Measurements from ENCODE around the gene COX8A. TPM values are rescaled to one million over a fixed set of nuclear protein-coding genes. Genes with fewer than 3 reads are reported as not detected.
A peak's percentile ranks its signal among the peaks of the same experiment; 100 is the strongest.
"Not testable (repeated sequence)": the region's sequence is repeated elsewhere in the genome, so short reads cannot be mapped to it uniquely, and the experiment has no call there.

Gene COX8A
- 745 and 794 TPM in 2 replicates for total RNA-seq (2014; rRNA removed; shearing (Covaris generic))

DNA sequence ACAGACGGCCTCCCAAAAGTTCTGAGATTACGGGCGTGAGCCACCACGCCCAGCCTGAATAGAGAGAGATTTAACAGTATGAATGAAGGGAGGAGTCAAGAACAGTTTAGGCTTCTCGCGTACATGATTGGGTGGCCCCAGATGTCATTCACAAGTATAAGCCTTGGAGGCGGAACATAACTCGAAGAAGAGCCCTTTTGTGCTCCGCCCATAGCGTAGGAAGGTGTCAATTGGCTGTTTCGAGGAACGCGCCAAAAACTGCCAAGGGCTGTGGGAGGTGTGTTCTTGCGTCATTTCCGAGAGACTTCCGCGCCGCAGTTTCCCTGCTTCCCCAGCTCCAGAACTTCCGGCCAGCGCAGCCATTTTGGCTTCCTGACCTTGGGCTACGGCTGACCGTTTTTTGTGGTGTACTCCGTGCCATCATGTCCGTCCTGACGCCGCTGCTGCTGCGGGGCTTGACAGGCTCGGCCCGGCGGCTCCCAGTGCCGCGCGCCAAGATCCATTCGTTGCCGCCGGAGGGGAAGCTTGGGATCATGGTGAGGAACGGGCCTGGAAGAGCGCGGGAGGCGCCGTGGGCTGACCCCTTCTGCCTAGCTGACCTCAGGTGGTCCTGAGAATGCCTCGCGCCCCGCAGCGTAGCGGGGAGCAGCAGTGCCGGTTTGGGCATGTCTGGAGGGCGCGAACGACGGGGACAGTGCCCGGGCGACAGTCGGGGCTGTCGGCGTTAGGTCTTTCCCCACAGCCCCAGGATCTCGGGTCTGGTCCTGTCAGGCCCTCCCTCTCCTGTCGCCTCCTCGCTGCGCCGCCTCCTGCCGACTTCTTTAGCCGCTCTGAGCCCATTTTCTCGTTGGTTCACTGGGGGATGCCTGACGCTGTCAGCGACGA lies at the start of gene COX8A:
Gene COX8A (plus strand): TSS at position 362 of the 885 bp plus-strand sequence. CDS start 61 bp downstream, at position 423.
- DNase-seq (ENCODE audit: low spot score) = peak; percentile 100

DNA sequence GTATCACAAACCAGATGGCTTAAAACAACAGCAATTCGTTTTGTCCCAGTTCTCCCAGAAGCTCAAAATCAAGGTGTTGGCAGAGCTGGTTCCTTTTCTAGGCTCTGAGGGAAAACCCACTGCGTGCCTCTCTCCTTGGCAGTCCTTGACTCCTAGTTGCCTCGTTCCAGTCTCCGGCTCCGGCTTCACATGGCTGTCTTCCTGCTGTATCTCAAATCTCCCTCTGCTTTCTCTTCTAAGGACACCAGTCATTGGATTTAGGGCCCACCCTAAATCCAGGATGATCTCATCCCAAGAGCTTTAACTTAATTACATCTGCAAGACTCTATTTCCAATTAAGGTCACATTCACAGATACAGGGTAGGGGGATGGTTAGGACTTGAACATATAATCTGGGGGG lies 44.8 kb upstream of the COX8A start:
- DNase-seq (ENCODE audit: low spot score) = no peak

DNA sequence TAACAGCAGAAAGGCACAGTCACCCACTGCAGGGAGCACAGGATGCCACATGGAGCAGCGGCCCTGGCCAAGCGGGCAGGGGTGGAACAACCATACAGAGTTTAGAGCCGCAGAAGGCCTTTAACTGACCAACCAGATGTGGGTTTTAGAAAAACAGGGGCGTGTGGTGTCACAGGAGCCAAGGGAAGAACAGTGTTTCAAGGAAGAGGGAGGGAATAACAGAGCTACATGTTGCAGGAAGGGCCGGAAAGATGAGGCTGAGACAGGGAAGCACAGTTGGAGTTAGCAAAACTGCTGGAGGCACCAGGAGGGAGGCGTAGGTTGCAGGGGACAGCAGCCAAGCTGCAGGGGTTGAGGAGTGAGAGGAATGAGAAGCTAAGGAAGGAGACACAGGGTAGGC lies 43.4 kb upstream of the COX8A start:
- DNase-seq (ENCODE audit: low spot score) = no peak

- no peak for DNase-seq (ENCODE audit: low spot score)
These were observed 42.5 kb upstream of the COX8A start for GRCh38 chr11:63931876-63932275.

DNA sequence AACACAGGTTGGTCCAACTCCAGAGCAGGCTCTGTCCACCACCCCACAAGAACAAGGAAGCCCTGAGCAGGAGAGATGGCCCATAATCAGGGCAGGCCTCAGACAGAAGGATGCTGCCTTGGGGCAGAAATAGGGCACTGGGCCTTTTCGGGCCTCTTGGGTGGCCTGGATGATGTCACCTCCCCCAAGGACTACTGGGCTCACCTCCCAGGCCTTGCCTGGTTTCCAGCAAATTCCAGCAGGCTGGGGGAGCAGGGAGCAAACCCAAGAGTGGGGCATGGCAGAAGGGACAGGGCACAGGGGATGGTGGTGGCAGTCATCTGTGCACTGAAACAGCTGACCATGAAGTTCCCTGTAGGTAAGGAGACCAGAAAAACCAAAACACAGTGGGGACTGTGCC lies 41.0 kb upstream of the COX8A start:
- no peak for DNase-seq (ENCODE audit: low spot score)

DNA sequence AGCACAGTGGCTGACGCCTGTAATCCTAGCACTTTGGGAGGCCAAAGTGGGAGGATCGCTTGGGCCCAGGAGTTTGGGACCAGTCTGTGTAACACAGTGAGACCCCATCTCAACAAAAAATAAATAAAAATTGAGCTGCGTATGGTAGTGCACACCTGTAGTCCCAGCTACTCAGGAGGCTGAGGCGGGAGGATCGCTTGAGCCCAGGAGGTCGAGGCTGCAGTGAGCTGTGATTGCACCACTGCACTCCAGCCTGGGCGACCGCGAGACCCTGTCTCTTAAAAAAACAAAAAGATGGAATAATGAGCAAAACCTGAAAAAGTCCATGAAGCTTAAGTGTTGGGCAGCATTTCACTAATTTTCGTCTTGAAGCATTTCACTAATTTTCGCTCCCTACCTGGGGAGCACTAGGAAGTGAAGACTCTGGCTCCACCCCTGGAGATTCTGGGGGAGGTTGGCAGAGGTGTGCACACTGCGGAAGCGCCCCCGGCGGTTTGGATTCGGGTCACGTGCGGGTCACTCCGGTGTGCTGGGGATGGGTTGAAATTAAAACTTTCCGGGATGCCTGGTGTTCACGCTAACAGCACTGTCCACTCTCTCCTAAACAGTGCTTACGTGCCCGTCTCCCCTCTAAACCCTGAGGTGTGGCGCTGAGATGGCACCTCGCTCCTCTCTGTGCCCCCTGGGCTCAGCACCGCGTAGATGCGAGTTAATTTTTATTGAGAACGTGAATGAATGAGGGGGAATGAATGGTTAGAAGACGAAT lies 36.5 kb upstream of the COX8A start:
- no peak for DNase-seq (ENCODE audit: low spot score)

DNA sequence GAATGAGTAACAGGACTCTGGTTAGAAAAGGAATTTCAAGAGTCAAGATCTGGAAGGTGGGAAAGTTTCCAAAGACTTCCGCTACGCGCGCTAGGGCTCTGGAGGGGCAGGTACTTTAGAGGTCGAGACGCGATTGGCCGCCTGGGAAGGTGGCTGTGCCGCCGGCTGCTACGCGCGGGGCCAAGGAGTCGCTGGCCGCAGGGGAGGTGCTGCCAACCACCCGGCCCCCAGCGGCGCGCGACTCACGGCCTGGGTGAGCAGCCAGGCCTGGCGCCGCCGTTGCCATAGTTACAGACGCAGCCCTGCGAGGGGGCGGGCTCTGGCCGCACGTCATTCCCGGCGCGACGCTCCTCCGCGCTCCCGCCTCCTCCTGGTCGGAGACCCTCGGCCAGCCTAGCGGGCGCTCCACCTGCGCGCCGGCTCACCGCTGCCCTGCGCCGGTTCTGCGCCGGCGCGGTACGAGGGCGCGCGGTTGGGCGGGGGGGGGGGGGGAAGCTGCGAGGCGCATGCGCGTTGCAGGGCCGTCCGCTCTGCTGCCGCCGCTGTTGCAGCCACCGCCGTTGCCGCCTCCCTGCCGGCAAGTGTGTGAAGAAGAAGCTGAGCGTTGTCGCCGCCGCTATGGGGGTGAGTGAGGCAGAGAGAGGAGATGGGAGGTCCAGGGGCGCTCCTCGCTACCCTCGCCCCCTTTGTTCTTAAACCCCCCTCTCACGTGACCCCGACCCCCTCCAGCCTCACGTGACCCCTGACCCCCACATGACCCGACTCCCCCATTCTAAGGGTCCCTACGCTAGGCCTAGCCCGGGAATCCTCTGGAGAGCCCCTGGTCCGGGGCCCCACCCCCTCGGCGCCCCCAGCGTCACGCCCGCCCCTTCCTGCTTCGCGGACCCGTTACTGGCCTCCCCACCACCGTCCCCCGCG lies 35.7 kb upstream of the COX8A start, which contains the start of gene NAA40:
Gene NAA40 (plus strand): TSS at position 524 of the 918 bp plus-strand sequence. CDS start 95 bp downstream, at position 619.
- peak; percentile 95 for DNase-seq (ENCODE audit: low spot score)

GRCh38 chr11:63939397-63939891 lies 35.0 kb upstream of the COX8A start:
- DNase-seq (ENCODE audit: low spot score) = no peak

DNA sequence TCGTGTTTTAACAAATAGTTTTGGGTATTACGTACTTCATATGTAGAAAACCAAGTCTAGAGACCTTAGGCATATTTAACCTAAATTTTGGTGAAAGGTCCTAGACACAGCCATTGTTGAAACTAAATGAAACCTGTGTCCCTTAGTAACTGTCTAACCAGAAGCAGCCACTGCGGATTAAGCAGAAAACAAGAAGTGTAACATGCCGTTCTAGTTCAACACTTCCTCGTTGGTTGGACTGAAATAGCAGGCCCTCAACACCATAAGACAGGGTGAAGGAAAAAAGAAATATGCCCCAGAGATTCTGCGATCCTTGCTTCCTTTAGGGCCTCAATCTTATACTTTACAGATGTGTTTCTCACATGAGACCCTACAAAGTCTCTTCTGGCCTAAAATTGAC lies 33.6 kb upstream of the COX8A start:
- no peak for DNase-seq (ENCODE audit: low spot score)

- no peak for DNase-seq (ENCODE audit: low spot score)
These were observed 32.5 kb upstream of the COX8A start for GRCh38 chr11:63941901-63942300.

DNA sequence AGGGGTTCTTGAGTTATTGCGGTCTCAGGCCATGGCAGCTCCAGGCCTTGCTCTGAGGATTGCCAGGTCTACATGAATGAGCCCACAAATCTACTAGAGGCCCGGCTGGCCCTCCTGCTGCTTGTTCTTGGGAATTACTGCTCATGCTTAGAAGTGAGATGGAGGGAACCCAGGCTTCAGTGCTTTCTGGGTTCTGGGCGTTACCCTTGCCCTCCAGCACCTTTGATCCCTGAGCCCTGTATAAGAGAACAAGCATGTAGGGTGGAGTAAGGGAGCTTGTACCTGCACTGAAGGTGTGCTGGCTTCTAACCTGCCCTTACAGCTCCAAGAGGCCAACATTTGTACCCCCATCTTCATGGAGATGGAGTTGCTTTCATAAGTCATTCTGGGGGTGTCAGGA lies 31.6 kb upstream of the COX8A start:
- no peak for DNase-seq (ENCODE audit: low spot score)

DNA sequence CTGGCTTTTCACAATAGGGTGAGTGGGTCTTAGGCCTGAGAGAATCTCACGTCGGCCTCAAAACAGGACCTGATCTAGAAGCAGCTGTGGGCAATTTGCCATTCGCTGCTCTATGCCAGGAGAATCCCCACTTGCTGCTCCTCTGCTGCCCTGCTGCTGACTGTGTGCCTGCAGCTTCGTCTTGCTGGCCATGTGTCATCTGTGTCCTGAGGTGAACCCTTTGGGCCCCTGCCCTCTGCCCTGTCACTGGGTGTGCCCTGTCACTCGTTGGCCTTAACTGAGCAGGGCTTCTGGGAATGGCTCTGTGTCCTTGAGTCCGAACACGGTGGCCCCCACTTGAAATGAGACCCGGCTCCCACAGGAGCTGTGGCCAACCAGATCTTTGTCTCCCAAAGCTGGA lies 29.4 kb upstream of the COX8A start:
- no peak for DNase-seq (ENCODE audit: low spot score)

DNA sequence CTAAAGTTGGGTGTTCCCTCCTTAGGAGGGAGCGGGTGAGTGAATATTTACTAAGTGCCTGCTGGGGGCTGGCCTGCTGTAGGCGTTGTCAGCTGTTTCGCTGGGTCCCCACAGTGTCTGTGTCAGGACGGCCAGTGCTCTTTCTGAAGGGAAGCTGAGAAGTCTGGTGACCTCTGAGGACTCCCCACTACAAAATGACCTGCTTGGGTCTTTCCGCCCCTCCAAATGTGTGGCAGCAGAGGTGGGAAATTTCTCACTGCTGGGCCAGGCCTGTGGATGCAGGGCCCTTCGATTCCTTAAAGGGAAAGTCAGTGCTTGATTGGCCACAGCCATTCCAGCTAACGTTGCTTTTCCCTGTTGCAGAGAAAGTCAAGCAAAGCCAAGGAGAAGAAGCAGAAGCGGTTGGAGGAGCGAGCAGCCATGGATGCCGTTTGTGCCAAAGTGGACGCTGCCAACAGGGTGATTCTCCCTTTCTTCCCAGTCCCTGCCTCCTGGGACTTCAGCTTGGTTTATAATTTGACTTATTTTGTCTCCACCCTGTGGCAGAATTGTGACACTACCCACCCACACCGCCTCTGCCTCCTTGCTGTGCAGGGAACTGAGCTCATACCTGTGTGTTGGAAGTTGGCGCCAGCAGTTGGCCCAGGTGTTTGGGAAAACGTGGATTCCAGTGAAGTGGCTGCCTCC lies 28.8 kb upstream of the COX8A start:
- peak; percentile 63 for DNase-seq (ENCODE audit: low spot score)

DNA sequence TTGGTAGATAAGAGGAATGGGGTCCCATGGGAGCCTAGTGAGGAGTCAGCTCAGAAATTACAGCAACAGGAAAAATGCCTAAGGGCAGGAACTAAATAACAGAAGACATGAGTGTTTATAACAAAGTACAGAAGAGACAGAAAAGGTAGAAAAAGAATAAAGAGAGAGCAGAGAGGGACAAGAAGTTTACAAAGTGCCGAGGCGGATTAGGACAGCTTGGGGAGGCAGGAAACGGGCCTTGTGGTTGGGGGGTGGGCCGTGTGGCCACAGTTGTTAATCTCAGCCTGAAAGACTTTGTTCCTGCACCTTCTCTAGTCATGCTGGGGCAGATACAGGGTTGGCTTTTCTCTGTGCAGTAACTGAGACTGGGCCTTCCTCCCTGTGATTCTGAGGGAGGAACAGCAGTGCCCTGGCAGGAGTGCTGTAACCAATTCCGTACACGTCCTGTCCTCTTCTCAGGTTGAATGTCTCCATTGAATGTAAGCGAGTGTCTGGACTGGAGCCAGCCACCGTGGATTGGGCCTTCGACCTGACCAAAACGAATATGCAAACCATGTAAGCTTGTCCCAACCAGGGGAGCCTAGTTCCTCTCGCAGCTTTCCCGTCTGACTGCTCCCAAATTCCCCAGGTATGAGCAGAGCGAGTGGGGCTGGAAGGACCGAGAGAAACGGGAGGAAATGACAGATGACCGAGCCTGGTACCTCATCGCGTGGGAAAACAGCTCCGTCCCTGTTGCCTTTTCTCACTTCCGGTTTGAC lies 22.5 kb upstream of the COX8A start:
- no peak for DNase-seq (ENCODE audit: low spot score)

GRCh38 chr11:63952570-63952969 lies 21.9 kb upstream of the COX8A start:
- no peak for DNase-seq (ENCODE audit: low spot score)

- DNase-seq (ENCODE audit: low spot score) = no peak
These were observed 16.4 kb upstream of the COX8A start for GRCh38 chr11:63958008-63958407.

DNA sequence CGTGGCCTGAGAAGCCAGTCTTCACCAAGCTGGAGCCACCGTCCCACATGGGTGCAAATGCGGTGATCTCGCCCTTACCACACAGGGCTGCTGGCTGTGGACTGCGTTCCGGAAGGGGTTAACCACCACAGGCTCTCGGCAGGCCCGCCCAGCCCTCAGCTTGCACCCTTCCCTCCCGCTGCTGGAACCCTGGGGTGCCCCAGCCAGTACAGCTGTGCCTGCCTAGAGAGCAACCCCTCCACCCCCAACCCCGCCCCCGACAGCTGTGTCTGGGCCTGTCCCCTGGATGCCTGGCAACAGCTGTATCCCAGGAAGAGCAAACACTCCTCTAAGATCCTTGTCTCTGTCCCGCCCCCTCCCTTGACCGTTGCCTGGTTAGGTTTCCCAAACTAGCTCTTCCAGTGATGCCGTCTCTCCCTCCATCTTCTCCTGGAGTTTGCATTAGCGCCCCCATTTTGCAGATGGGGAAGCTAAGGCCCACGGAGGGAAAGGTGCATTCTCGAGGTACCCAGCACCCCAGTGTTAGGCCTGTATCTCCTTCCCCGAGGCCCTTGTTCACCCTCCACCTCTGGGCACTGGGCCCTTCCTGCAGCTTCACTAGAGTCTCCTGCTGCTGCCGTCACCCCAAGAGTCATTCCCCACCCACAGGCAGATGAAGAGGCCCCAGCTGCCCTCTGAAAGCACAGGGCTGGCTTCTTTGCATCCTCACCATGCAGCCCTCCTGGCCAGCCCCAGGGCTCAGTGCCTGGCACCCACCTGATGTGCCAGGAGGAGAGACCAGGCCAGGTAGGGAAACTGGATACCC lies 12.6 kb upstream of the COX8A start:
- DNase-seq (ENCODE audit: low spot score) = no peak

DNA sequence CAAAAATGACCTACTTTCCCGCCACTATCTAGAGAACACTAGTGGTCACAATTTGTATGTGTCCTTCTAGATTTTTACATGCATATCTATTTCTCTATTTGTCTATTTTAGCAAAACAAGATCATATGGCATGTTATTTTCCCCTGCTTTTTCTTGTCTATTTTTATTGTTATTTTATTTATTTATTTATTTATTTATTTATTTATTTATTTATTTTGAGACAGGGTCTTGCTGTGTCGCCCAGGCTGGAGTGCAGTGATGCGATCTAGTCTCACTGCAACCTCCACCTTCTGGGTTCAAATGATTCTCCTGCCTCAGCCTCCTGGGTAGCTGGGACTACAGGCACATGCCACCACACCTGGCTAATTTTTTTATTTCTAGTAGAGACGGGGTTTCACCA lies 10.5 kb upstream of the COX8A start:
- DNase-seq (ENCODE audit: low spot score) = not testable (repeated sequence)

GRCh38 chr11:63966444-63966843 lies 8.0 kb upstream of the COX8A start:
- no peak for DNase-seq (ENCODE audit: low spot score)
